Adrenal gland (tissue), 12 donors: Measurements from ENCODE around the gene COL6A3. TPM values are rescaled to one million over a fixed set of nuclear protein-coding genes. Genes with fewer than 3 reads are reported as not detected.

Source experiments
- DNase-seq, 7 donors: peaks; one replicate each; pipeline ENCODE4 v3.0.0-alpha.2; 2019 to 2020
- H3K27ac ChIP-seq, 5 donors: fragments of 200-600 bp; sonication (generic) in 4 of 5; 1 replicate in 3 of 5; 2 replicates in 2 of 5; pipeline versions ENCODE4 v1.5.1 to v1.8.0; 2016 to 2020; ENCODE audit warnings: mild to moderate bottlenecking in 1 of 5
- H3K27me3 ChIP-seq: fragments of 200-600 bp; 2 replicates; pipeline ENCODE4 v1.8.0; 2021
- H3K36me3 ChIP-seq, 2 donors: fragments of 200-600 bp; replicated peaks in 1 of 2; 1 replicate in 1 of 2; 2 replicates in 1 of 2; pipeline versions ENCODE4 v1.5.1 to v1.8.0; 2018 to 2022
- H3K4me1 ChIP-seq, 2 donors: fragments of 200-600 bp; replicated peaks in 1 of 2; 1 replicate in 1 of 2; 2 replicates in 1 of 2; pipeline versions ENCODE4 v1.5.1 to v1.8.0; 2018 to 2021
- H3K4me3 ChIP-seq, 4 donors: fragments of 200-600 bp; sonication (generic) in 3 of 4; one replicate each; pipeline ENCODE4 v1.5.1; 2016 to 2018
- H3K9me3 ChIP-seq, 3 donors: fragments of 200-600 bp; sonication (generic) in 1 of 3; replicated peaks in 1 of 3; 1 replicate in 2 of 3; 2 replicates in 1 of 3; pipeline versions ENCODE4 v1.5.1 to v1.8.0; 2016 to 2021
- POLR2A ChIP-seq, 2 donors: fragments of 450-650 bp; IDR thresholded peaks; one replicate each; pipeline ENCODE4 v1.6.1; 2017; ENCODE audit warnings: antibody characterized with exemption in 2 of 2, mild to moderate bottlenecking in 2 of 2, moderate library complexity in 1 of 2
- WGBS, 4 donors: extraction: QIAGEN DNeasy Blood & Tissue Kit in 2 of 4; methylation state at CpG; one replicate each; pipeline versions ENCODE4 v1.1.5 to v1.1.7; 2013 to 2017; 5-methylcytosine and 5-hydroxymethylcytosine counted together
- intact Hi-C, 2 donors: fragments of 100-400 bp; cut with DNase I; formaldehyde crosslinking; loops; one replicate each; pipeline versions ENCODE4 v1.14.1 to v1.15.0; 2022 to 2023
- polyA plus RNA-seq, 3 donors: library from polyadenylated mRNA; stranded (reverse); fragments of 200-250 nt in 2 of 3; fragments of 350-450 nt in 1 of 3; fragmentation: Illumina TruSeq in 1 of 3; extraction: RNeasy Lipid Tissue Mini Kit (QIAGEN cat#74804) in 1 of 3; gene quantifications; one replicate each; pipeline ENCODE4 v1.2.3, GENCODE V29; 2013 to 2014
- total RNA-seq, 9 donors: library from RNA; depleted of rRNA in 4 of 9; stranded (reverse); fragments of >200 nt in 4 of 9; fragments of 120-200 nt in 1 of 9; fragmentation: NEBNext Ultra II Directional in 1 of 9; extraction: Animal tissue kit (Norgen Biotek cat#: 25700) in 1 of 9; gene quantifications; one replicate each; pipeline versions ENCODE4 v1.1.0 to v1.2.4, GENCODE V29; 2013 to 2023
- TF ChIP-seq, protein P1 (sequence below), 6 experiments: fragments of 450-650 bp in 4 of 6; fragments of 200-600 bp in 2 of 6; sonication (generic) in 1 of 6; IDR thresholded peaks; 1 replicate in 5 of 6; 2 replicates in 1 of 6; pipeline versions ENCODE4 v1.5.1 to v1.8.0; 2016 to 2021; ENCODE audit warnings: antibody characterized with exemption in 6 of 6, mild to moderate bottlenecking in 2 of 6, moderate library complexity in 1 of 6
- donor health status: healthy with polysubstance abuse.
- donor health status: Bipolar disorder and iron deficiency.
- donor health status: DM: yes; HTN: yes; CAD: no.
- donor health status: DM: no; HTN: no; CAD: no.
- donor health status: DM: no; HTN: no; CAD: no.
- donor health status: DM: yes; HTN: yes; CAD: no.

COL6A3 gene
- total and polyA plus RNA-seq, 12 donors: 15.5 to 69.4 (median 33.1) TPM

DNA sequence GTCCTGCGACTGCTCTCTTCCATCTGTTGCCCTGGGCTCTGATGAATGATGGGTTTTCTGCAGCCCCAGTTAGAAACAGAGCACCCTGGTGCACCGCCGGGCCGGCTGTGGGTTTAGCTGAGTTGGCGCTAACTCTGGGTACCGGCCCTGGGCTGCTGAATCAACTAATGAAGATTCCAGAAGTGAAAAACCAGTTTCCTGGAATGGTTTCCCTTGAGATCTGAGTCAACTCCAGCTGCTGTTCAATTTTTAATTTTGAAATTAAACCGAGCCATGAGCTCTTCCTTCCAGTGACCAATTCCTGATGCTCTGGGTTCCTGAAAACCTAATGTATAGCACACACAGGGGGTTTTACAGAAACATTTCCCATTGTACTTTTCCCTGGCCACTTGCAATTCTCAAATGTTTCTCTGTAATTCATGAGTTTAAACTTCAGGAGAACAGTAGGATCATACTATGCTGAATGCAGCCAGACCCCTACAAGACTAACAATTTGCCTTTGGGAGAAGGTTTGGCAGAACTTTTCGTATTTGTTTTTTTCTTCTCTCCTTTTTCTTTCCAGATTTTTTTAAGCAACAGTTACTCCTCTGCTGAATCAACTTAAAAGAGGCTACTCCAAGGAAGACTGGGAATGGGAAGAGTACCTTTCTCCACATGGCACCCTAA, 5.5 kb downstream of the COL6A3 start:
- intact Hi-C loops: no loop called here
- no peak overlapping the region for H3K4me3 ChIP-seq
- H3K36me3 ChIP-seq: no peaks in the 10 kb centered on the region
- H3K27me3 ChIP-seq: peaks cover 8% of the 10 kb centered on the region
- WGBS, 4 donors: 60 to 82% (median 72%) methylated on average over 8 of the region's 8 CpGs
- H3K9me3 ChIP-seq: no peaks in the 10 kb centered on the region
- TF ChIP-seq POLR2A (IDR thresholded peaks at IDR 0.05): no peak
- TF ChIP-seq, protein P1, sequence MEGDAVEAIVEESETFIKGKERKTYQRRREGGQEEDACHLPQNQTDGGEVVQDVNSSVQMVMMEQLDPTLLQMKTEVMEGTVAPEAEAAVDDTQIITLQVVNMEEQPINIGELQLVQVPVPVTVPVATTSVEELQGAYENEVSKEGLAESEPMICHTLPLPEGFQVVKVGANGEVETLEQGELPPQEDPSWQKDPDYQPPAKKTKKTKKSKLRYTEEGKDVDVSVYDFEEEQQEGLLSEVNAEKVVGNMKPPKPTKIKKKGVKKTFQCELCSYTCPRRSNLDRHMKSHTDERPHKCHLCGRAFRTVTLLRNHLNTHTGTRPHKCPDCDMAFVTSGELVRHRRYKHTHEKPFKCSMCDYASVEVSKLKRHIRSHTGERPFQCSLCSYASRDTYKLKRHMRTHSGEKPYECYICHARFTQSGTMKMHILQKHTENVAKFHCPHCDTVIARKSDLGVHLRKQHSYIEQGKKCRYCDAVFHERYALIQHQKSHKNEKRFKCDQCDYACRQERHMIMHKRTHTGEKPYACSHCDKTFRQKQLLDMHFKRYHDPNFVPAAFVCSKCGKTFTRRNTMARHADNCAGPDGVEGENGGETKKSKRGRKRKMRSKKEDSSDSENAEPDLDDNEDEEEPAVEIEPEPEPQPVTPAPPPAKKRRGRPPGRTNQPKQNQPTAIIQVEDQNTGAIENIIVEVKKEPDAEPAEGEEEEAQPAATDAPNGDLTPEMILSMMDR (IDR thresholded peaks at IDR 0.05): no peak
- H3K4me1 ChIP-seq: peaks cover 0 to 4% of the 10 kb centered on the region in 2 donors
- no peak for DNase-seq
- H3K27ac ChIP-seq: peak overlapping the region in 2 of 5 donors; percentile 11 to 25

DNA sequence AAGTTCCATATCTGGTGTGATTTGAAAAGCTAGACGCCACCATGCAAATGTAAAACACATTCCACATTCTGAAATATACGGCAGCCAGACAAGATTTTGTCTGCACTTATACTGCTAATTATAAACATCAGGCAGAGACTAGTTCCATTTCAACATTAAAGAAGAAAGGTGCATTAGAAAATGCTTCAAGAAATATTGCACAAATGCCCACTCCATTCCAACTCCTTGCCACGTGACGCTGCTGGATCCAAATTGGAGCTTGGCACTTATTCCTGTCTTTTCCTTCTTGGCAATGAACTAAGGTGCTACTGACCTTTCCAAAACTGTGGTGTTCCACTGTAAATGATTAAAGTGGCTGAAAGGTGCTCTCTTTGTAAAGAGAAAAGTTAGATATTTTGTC, 6.3 kb downstream of the COL6A3 start:
- Histone ChIP-seq H3K27ac (peak overlapping the region in 1 of 5 donors; percentile 25), H3K4me3 (no peak overlapping the region), H3K4me1 (peaks cover 0 to 4% of the 10 kb centered on the region in 2 donors), H3K9me3 (no peaks in the 10 kb centered on the region), H3K36me3 (no peaks in the 10 kb centered on the region), H3K27me3 (peaks cover 7% of the 10 kb centered on the region)
- no peak for DNase-seq
- intact Hi-C loops: no loop called here
- WGBS, 4 donors: 78 to 91% (median 83%) methylated on average over 4 of the region's 4 CpGs
- TF ChIP-seq POLR2A (IDR thresholded peaks at IDR 0.05): no peak
- TF ChIP-seq, protein P1 (IDR thresholded peaks at IDR 0.05): no peak

DNA sequence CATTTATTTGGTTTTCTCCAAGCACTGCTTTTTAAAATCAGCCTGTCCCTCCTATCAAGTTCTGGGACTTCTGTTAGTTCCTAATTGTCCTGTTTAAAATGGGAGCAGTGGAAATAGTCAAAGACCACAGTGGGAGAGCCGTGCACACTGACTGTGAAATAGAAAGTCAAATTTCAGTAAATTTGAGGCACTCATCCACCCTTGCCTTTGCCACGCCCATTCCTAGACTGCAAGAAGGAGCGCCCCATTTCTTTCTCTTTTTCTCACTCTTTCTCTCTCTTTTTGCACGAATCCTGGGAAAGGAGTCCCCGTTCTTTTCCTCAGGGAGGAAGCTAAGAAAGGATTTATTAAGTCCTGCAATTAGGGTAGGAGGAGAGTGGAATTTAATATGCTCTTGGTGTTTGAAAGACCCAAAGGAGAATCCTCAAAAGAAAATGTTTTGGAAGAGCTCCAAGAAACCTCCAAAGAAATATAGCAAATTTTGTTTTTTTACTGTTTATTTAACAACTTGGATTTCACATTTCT, 7.5 kb downstream of the COL6A3 start:
- 80 to 93% (median 88%) methylated on average over 5 of the region's 5 CpGs for WGBS, 4 donors
- Histone ChIP-seq H3K36me3 (no peaks in the 10 kb centered on the region), H3K4me3 (no peak overlapping the region), H3K4me1 (peaks cover 0 to 4% of the 10 kb centered on the region in 2 donors), H3K9me3 (no peaks in the 10 kb centered on the region), H3K27ac (no peak overlapping the region), H3K27me3 (no peaks in the 10 kb centered on the region)
- TF ChIP-seq, protein P1 (IDR thresholded peaks at IDR 0.05): no peak
- no peak for TF ChIP-seq POLR2A (IDR thresholded peaks at IDR 0.05)
- no peak for DNase-seq
- intact Hi-C loops: no loop called here

DNA sequence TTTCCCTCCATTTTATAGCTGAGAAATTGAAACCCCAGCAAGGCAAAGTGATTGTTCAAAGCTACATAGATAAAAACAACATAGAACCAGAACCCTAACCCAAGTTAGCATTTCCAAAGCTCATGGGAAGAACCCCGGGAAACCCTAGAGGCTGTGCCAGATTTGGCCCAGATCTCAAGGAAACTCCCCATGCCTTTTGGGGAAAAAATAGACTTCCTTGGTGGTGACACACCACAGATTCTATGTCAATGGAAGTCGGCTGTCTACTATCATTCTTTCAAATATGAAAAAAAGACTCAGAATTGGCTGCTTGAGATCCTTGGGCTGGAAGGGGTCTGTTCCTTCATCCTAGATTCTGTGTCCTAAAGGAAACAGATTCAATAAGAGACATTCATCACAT, 8.4 kb downstream of the COL6A3 start:
- no peak for DNase-seq
- Histone ChIP-seq H3K4me1 (peaks cover 0 to 4% of the 10 kb centered on the region in 2 donors), H3K9me3 (no peaks in the 10 kb centered on the region), H3K27ac (no peak overlapping the region), H3K4me3 (no peak overlapping the region), H3K27me3 (no peaks in the 10 kb centered on the region), H3K36me3 (no peaks in the 10 kb centered on the region)
- no peak for TF ChIP-seq POLR2A (IDR thresholded peaks at IDR 0.05)
- TF ChIP-seq, protein P1 (IDR thresholded peaks at IDR 0.05): no peak
- intact Hi-C loops: no loop called here
- 81 to 94% (median 85%) methylated on average over 2 of the region's 2 CpGs for WGBS, 4 donors
